HCT116 (cell line): ENCODE results near the gene PCSK6. TPM values are rescaled to one million over a fixed set of nuclear protein-coding genes. Genes with fewer than 3 reads are reported as not detected.
A peak's percentile ranks its signal among the peaks of the same experiment; 100 is the strongest.

Experiments
- ATAC-seq: fragments of 200-7000 bp; cut with Tn5 transposase; 2 replicates; pipeline ENCODE4 v1.9.1; 2020; ENCODE audit warnings: mild to moderate bottlenecking, moderate library complexity
- BruUV-seq: library from RNA; stranded (reverse); fragments of 400-500 nt; replicated peaks from 2 replicates; lab custom pipeline; 2021; lab: Mats Ljungman, UMichigan
- CTCF ChIA-PET: fragments of 300-600 bp; sonication (Branson Sonifier 250); formaldehyde crosslinking; loops from one replicate; lab custom pipeline; 2021; ENCODE audit warnings: antibody characterized with exemption; lab: Charles Lee
- POLR2A ChIA-PET: fragments of 300-600, 350-600 bp; sonication (Branson Sonifier 250); formaldehyde crosslinking; loops from one replicate; lab custom pipeline; 2021; ENCODE audit warnings: antibody characterized with exemption; lab: Charles Lee
- RAD21 ChIA-PET, 2 experiments: fragments of 300-600 bp; sonication (Branson Sonifier 250); formaldehyde crosslinking; loops; one replicate each; lab custom pipeline; 2023; ENCODE audit warnings: low total read pairs in 2 of 2; ENCODE audit not compliant: uncharacterized antibody in 2 of 2, unreplicated experiment in 2 of 2, low non-redundant PET in 1 of 2; lab: Charles Lee
- DNase-seq: peaks from one replicate; pipeline ENCODE4 v3.0.0-alpha.2; 2010; ENCODE audit warnings: low read depth, low spot score
- H2AFZ ChIP-seq: fragments of 200-600 bp; shearing (Covaris generic), sonication (generic); 2 replicates; pipeline ENCODE4 v1.6.1; 2017; ENCODE audit warnings: low read depth, mixed run types, mixed read lengths, antibody characterized with exemption, low read length; ENCODE audit not compliant: poor library complexity, severe bottlenecking
- H3K27ac ChIP-seq: 2 replicates; pipeline ENCODE4 v1.5.1; 2012; ENCODE audit warnings: low read depth, low read length
- H3K27me3 ChIP-seq: fragments of 200-600 bp; sonication (generic); 2 replicates; pipeline ENCODE4 v1.6.1; 2016; ENCODE audit warnings: mixed run types, low read length, mixed read lengths; ENCODE audit not compliant: insufficient read depth
- H3K36me3 ChIP-seq, 2 experiments: fragments of 200-500 bp in 1 of 2; fragments of 200-600 bp in 1 of 2; sonication (Bioruptor generic) in 1 of 2; sonication (generic) in 1 of 2; 2 replicates each; pipeline versions ENCODE4 v1.5.1 to v1.6.1; 2014 to 2016; ENCODE audit warnings: low read length in 2 of 2, inconsistent platforms in 1 of 2, mixed read lengths in 1 of 2, mixed run types in 1 of 2; ENCODE audit not compliant: insufficient read depth in 2 of 2, control insufficient read depth in 1 of 2
- H3K4me1 ChIP-seq, 2 experiments: fragments of 200-600 bp in 1 of 2; sonication (generic) in 1 of 2; 2 replicates each; pipeline versions ENCODE4 v1.5.1 to v1.6.1; 2012 to 2017; ENCODE audit warnings: low read length in 2 of 2, inconsistent platforms in 1 of 2, mild to moderate bottlenecking in 1 of 2, mixed read lengths in 1 of 2, mixed run types in 1 of 2, moderate library complexity in 1 of 2; ENCODE audit not compliant: insufficient read depth in 2 of 2, control insufficient read depth in 1 of 2
- H3K4me2 ChIP-seq: fragments of 200-600 bp; sonication (generic); 2 replicates; pipeline ENCODE4 v1.6.1; 2017; ENCODE audit warnings: mixed run types, low read length, mixed read lengths
- H3K4me3 ChIP-seq, 2 experiments: fragments of 200-600 bp in 1 of 2; sonication (generic) in 1 of 2; replicated peaks in 1 of 2; 2 replicates each; pipeline ENCODE4 v1.5.1; 2011 to 2016; ENCODE audit warnings: low read length in 2 of 2, control low read depth in 1 of 2, low read depth in 1 of 2, mild to moderate bottlenecking in 1 of 2, mixed read lengths in 1 of 2, mixed run types in 1 of 2
- H3K79me2 ChIP-seq: fragments of 200-600 bp; sonication (generic); 2 replicates; pipeline ENCODE4 v1.6.1; 2017; ENCODE audit warnings: mild to moderate bottlenecking, mixed run types, low read length, moderate library complexity, mixed read lengths; ENCODE audit not compliant: insufficient read depth
- H3K9ac ChIP-seq: fragments of 200-600 bp; sonication (generic); 2 replicates; pipeline ENCODE4 v1.6.1; 2016; ENCODE audit warnings: low read length, mixed read lengths
- H3K9me2 ChIP-seq: fragments of 200-600 bp; sonication (generic), shearing (Covaris generic); 2 replicates; pipeline ENCODE4 v1.6.1; 2017; ENCODE audit warnings: mixed run types, mild to moderate bottlenecking, moderate library complexity; ENCODE audit not compliant: insufficient read depth
- H3K9me3 ChIP-seq, 2 experiments: fragments of 200-500 bp in 1 of 2; fragments of 200-600 bp in 1 of 2; sonication (Bioruptor generic) in 1 of 2; sonication (generic) in 1 of 2; 2 replicates each; pipeline ENCODE4 v1.6.1; 2014 to 2017; ENCODE audit warnings: low read length in 2 of 2, mixed read lengths in 2 of 2, inconsistent platforms in 1 of 2, low read depth in 1 of 2, mild to moderate bottlenecking in 1 of 2, mixed run types in 1 of 2, moderate library complexity in 1 of 2; ENCODE audit not compliant: control insufficient read depth in 1 of 2, insufficient read depth in 1 of 2
- H4K20me1 ChIP-seq: fragments of 200-600 bp; sonication (generic), shearing (Covaris generic); 2 replicates; pipeline ENCODE4 v1.6.1; 2017; ENCODE audit warnings: mixed run types, mild to moderate bottlenecking, moderate library complexity; ENCODE audit not compliant: insufficient read depth
- ATF3 ChIP-seq: IDR thresholded peaks from 2 replicates; pipeline ENCODE4 v1.6.1; 2012
- CBX3 ChIP-seq: IDR thresholded peaks from 2 replicates; pipeline ENCODE4 v1.6.1; 2012; ENCODE audit warnings: low read depth
- CEBPB ChIP-seq: IDR thresholded peaks from 2 replicates; pipeline ENCODE4 v1.6.1; 2012; ENCODE audit warnings: low read depth
- CTCF ChIP-seq, 3 experiments: fragments of 200-600 bp in 1 of 3; sonication (generic) in 1 of 3; IDR thresholded peaks in 2 of 3; conservative IDR thresholded peaks in 1 of 3; 2 replicates each; pipeline ENCODE4 v1.5.1; 2012 to 2017; ENCODE audit warnings: low read depth in 2 of 3, low read length in 2 of 3, antibody characterized with exemption in 1 of 3, borderline replicate concordance in 1 of 3, control low read depth in 1 of 3, mild to moderate bottlenecking in 1 of 3, mixed read lengths in 1 of 3, mixed run types in 1 of 3, moderate library complexity in 1 of 3; ENCODE audit not compliant: insufficient read depth in 1 of 3
- ELF1 ChIP-seq: IDR thresholded peaks from 2 replicates; pipeline ENCODE4 v1.6.1; 2012; ENCODE audit warnings: low read depth, borderline replicate concordance
- EZH2 ChIP-seq: fragments of 200-600 bp; sonication (generic); IDR thresholded peaks from 2 replicates; pipeline ENCODE4 v1.6.1; 2017; ENCODE audit warnings: antibody characterized with exemption, mixed run types
- EZH2phosphoT487 ChIP-seq: fragments of 200-600 bp; IDR thresholded peaks from 2 replicates; pipeline ENCODE4 v1.6.1; 2018; ENCODE audit warnings: antibody characterized with exemption, borderline replicate concordance
- FOSL1 ChIP-seq: IDR thresholded peaks from 2 replicates; pipeline ENCODE4 v1.6.1; 2012; ENCODE audit warnings: low read depth
- JUND ChIP-seq: IDR thresholded peaks from 2 replicates; pipeline ENCODE4 v1.6.1; 2012
- MAX ChIP-seq: IDR thresholded peaks from 2 replicates; pipeline ENCODE4 v1.6.1; 2012
- POLR2A ChIP-seq: IDR thresholded peaks from 2 replicates; pipeline ENCODE4 v1.7.0; 2011; ENCODE audit warnings: borderline replicate concordance; ENCODE audit not compliant: insufficient read depth, insufficient read length; ENCODE audit errors: extremely low read depth
- POLR2AphosphoS5 ChIP-seq: IDR thresholded peaks from 2 replicates; pipeline ENCODE4 v1.6.1; 2011; ENCODE audit warnings: mild to moderate bottlenecking, low read depth, low read length, moderate library complexity
- REST ChIP-seq: IDR thresholded peaks from 2 replicates; pipeline ENCODE4 v1.6.1; 2012; ENCODE audit warnings: low read depth
- SP1 ChIP-seq: IDR thresholded peaks from 2 replicates; pipeline ENCODE4 v1.6.1; 2012; ENCODE audit warnings: low read depth
- SRF ChIP-seq: IDR thresholded peaks from 2 replicates; pipeline ENCODE4 v1.6.1; 2012; ENCODE audit warnings: low read depth
- TCF7L2 ChIP-seq: IDR thresholded peaks from 2 replicates; pipeline ENCODE4 v1.7.0; 2011; ENCODE audit warnings: borderline replicate concordance, inconsistent platforms; ENCODE audit not compliant: insufficient read depth, insufficient read length; ENCODE audit errors: extremely low read depth
- YY1 ChIP-seq: IDR thresholded peaks from 2 replicates; pipeline ENCODE4 v1.6.1; 2011; ENCODE audit warnings: low read length, low read depth, moderate library complexity, mild to moderate bottlenecking; ENCODE audit not compliant: insufficient replicate concordance; ENCODE audit errors: extremely low read depth
- ZBTB33 ChIP-seq: IDR thresholded peaks from 2 replicates; pipeline ENCODE4 v1.6.1; 2011; ENCODE audit warnings: mild to moderate bottlenecking, low read length, moderate library complexity; ENCODE audit not compliant: insufficient replicate concordance; ENCODE audit errors: extremely low read depth
- ZFX ChIP-seq: fragments of 450-650 bp; IDR thresholded peaks from 2 replicates; pipeline ENCODE4 v1.6.1; 2017
- ZNF274 ChIP-seq: fragments of 200-500 bp; sonication (Bioruptor generic); IDR thresholded peaks from 2 replicates; pipeline ENCODE4 v1.6.1; 2014; ENCODE audit warnings: mild to moderate bottlenecking, low read depth, low read length, inconsistent platforms
- intact Hi-C: fragments of 100-400 bp; cut with micrococcal nuclease; formaldehyde crosslinking; loops from 2 replicates; pipeline ENCODE4 v1.10.0; 2022
- total RNA-seq: library from RNA; stranded (reverse); gene quantifications from one replicate; pipeline ENCODE4 v1.2.1, GENCODE V29; 2021; ENCODE audit not compliant: unreplicated experiment

Gene PCSK6
- total RNA-seq, 1 experiment from 2014 or later = 13.5 TPM

- Histone ChIP-seq H3K9ac (no peak overlapping the region), H4K20me1 (no peaks in the 10 kb centered on the region), H3K9me2 (no peaks in the 10 kb centered on the region), H3K79me2 (no peaks in the 10 kb centered on the region), H3K4me1 (peaks cover 2 to 13% of the 10 kb centered on the region in 2 experiments; a peak in 1 of 4 replicates), H3K4me2 (no peak overlapping the region), H3K4me3 (no peak overlapping the region), H3K9me3 (no peaks in the 10 kb centered on the region), H3K27me3 (no peaks in the 10 kb centered on the region), H2AFZ (no peak overlapping the region), H3K36me3 (no peaks in the 10 kb centered on the region), H3K27ac (no peak overlapping the region)
- ChIA-PET CTCF (no interaction called here), RAD21 (no interaction called here), POLR2A (no interaction called here)
- DNase-seq = no peak
- TF ChIP-seq TCF7L2 = no peak
- no peak for TF ChIP-seq EZH2
- TF ChIP-seq YY1 = no peak
- no peak for TF ChIP-seq ATF3
- no peak for TF ChIP-seq EZH2phosphoT487
- TF ChIP-seq MAX = no peak
- no peak for TF ChIP-seq REST
- TF ChIP-seq ZBTB33 = no peak
- no peak for TF ChIP-seq POLR2A
- no peak for TF ChIP-seq SP1
- TF ChIP-seq CTCF (IDR thresholded peaks at IDR 0.05 in 2 of 3, conservative IDR thresholded peaks at IDR 0.05 in 1 of 3; ENCODE audit: borderline replicate concordance in 1 of 3, insufficient read depth in 1 of 3, low read depth in 2 of 3, low read length in 2 of 3) = no peak
- TF ChIP-seq ELF1 = no peak
- TF ChIP-seq SRF = no peak
- no peak for TF ChIP-seq JUND
- TF ChIP-seq ZFX = no peak
- TF ChIP-seq ZNF274 = no peak
- no peak for TF ChIP-seq CBX3
- TF ChIP-seq POLR2AphosphoS5 = no peak
- no peak for TF ChIP-seq FOSL1
- TF ChIP-seq CEBPB = no peak
- intact Hi-C loops = no loop called here
- ATAC-seq = peak; percentile 54
- BruUV-seq = no TSS peak
These were observed 34.0 kb upstream of the PCSK6 start for GRCh38 chr15:101523560-101523940.
